ENCODE results near the gene NFKBIB.

GRCh38 chr19:38913958-38914357 is 14.2 kb downstream of the NFKBIB start:
- TF ChIP-seq YY1 (IDR thresholded peaks at IDR 0.05; ENCODE audit: insufficient read depth, insufficient read length) (no peak), ZNF274 (IDR thresholded peaks at IDR 0.05; ENCODE audit: low read depth, low read length) (no peak)
